Loucy (cell line): Measurements from ENCODE around the gene LAMB4.

Source experiments
- CTCF ChIP-seq: fragments of 200-600 bp; sonication (generic); conservative IDR thresholded peaks from 2 replicates; pipeline ENCODE4 v1.5.1; 2014; ENCODE audit warnings: mild to moderate bottlenecking, antibody characterized with exemption, low read length
- EZH2phosphoT487 ChIP-seq: fragments of 200-600 bp; IDR thresholded peaks from 2 replicates; pipeline ENCODE4 v1.6.1; 2018; ENCODE audit warnings: antibody characterized with exemption, mild to moderate bottlenecking, moderate library complexity, borderline replicate concordance

GRCh38 chr7:108037140-108037539 lies 93.0 kb downstream of the LAMB4 start:
- no peak for TF ChIP-seq EZH2phosphoT487
- no peak for TF ChIP-seq CTCF
